Lower leg skin (tissue), 4 donors: Measurements from ENCODE around the gene HUNK. TPM values are rescaled to one million over a fixed set of nuclear protein-coding genes. Genes with fewer than 3 reads are reported as not detected.

Experiments used
- DNase-seq, 2 donors: peaks; one replicate each; pipeline ENCODE4 v3.0.0-alpha.2; 2019; ENCODE audit warnings: low spot score in 2 of 2
- H3K4me3 ChIP-seq: fragments of 200-600 bp; sonication (generic); 2 replicates; pipeline ENCODE4 v1.5.1; 2017; ENCODE audit warnings: mild to moderate bottlenecking, low read depth; ENCODE audit not compliant: poor library complexity, severe bottlenecking
- POLR2A ChIP-seq, 2 donors: fragments of 450-650 bp; IDR thresholded peaks; one replicate each; pipeline ENCODE4 v1.6.1; 2016 to 2017; ENCODE audit warnings: antibody characterized with exemption in 2 of 2, mild to moderate bottlenecking in 1 of 2, moderate library complexity in 1 of 2
- WGBS, 2 donors: methylation state at CpG; one replicate each; pipeline ENCODE4 v1.1.5; 2018; 5-methylcytosine and 5-hydroxymethylcytosine counted together
- intact Hi-C: fragments of 100-400 bp; cut with DNase I; formaldehyde crosslinking; loops from one replicate; pipeline ENCODE4 v1.15.0; 2023; ENCODE audit warnings: low total_unique reads
- total RNA-seq, 4 donors: library from RNA; depleted of rRNA; stranded (reverse); fragments of >200 nt; gene quantifications; one replicate each; pipeline ENCODE4 v1.1.0, GENCODE V29; 2016
- TF ChIP-seq, protein P1 (sequence below), 3 donors: fragments of 450-650 bp; IDR thresholded peaks; one replicate each; pipeline ENCODE4 v1.5.1; 2016; ENCODE audit warnings: antibody characterized with exemption in 3 of 3, mild to moderate bottlenecking in 3 of 3, moderate library complexity in 2 of 3

The HUNK gene
- total RNA-seq, 4 donors from 2014 or later: 2.8 to 4.0 (median 3.5) TPM

DNA sequence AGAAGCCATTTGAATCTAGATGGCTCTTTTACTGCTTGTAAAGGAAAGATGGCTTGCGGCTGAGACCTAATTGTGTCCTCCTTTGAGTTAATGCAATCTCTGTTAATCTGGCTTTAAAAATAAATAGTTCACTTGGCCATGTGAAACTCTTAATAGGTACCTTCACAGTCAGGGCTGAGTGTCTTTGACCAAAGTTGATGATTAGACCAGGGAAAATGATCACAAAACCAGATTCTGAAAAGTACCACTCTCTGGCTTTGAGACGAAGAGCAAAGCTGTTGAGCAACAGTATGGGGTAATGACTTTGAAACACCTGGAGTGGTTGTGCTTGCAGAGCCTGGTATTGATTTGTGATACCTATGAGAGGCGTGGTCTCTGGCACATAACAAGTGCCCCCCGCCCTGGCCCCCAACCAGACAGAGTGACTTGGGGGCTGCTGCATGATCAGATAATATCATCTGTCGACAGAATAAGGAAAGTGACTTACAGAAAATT lies 4.7 kb downstream of the HUNK start:
- TF ChIP-seq, protein P1, sequence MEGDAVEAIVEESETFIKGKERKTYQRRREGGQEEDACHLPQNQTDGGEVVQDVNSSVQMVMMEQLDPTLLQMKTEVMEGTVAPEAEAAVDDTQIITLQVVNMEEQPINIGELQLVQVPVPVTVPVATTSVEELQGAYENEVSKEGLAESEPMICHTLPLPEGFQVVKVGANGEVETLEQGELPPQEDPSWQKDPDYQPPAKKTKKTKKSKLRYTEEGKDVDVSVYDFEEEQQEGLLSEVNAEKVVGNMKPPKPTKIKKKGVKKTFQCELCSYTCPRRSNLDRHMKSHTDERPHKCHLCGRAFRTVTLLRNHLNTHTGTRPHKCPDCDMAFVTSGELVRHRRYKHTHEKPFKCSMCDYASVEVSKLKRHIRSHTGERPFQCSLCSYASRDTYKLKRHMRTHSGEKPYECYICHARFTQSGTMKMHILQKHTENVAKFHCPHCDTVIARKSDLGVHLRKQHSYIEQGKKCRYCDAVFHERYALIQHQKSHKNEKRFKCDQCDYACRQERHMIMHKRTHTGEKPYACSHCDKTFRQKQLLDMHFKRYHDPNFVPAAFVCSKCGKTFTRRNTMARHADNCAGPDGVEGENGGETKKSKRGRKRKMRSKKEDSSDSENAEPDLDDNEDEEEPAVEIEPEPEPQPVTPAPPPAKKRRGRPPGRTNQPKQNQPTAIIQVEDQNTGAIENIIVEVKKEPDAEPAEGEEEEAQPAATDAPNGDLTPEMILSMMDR (IDR thresholded peaks at IDR 0.05): no peak
- TF ChIP-seq POLR2A (IDR thresholded peaks at IDR 0.05): no peak
- DNase-seq: peak in 1 of 2 donors; percentile 39
- 87 to 91% methylated on average over 5 of the region's 5 CpGs for WGBS, 2 donors
- intact Hi-C loops: no loop called here
- no peak overlapping the region for H3K4me3 ChIP-seq

GRCh38 chr21:31878831-31879230 lies 6.0 kb downstream of the HUNK start:
- intact Hi-C loops: no loop called here
- no peak for DNase-seq
- H3K4me3 ChIP-seq: no peak overlapping the region
- 53 to 61% methylated on average over 2 of the region's 2 CpGs for WGBS, 2 donors
- no peak for TF ChIP-seq POLR2A (IDR thresholded peaks at IDR 0.05)
- TF ChIP-seq, protein P1 (IDR thresholded peaks at IDR 0.05): no peak

DNA sequence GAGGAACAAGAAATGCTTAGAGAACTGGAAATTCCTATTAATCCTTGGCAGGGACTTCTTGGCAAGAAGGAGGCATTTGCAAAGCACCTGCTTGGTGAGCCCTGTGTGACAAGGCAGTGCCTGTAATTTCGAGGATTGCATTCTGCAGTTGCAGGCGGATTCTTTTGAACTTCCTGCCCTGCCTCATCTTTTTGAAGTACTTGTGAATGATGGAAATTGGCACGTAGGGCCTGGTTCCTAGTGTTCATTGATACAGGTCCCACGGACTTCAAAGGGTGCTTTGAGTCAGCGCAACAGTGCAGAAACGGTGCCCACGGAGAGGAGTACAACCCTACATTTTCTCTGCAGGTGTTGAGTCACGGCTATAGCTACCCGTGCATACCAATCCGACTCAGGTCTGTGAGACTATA lies 6.4 kb downstream of the HUNK start:
- TF ChIP-seq, protein P1 (IDR thresholded peaks at IDR 0.05): no peak
- TF ChIP-seq POLR2A (IDR thresholded peaks at IDR 0.05): no peak
- 39 to 54% methylated on average over 10 of the region's 10 CpGs for WGBS, 2 donors
- DNase-seq: peak in 1 of 2 donors; percentile 76
- no peak overlapping the region for H3K4me3 ChIP-seq
- intact Hi-C loops: no loop called here

DNA sequence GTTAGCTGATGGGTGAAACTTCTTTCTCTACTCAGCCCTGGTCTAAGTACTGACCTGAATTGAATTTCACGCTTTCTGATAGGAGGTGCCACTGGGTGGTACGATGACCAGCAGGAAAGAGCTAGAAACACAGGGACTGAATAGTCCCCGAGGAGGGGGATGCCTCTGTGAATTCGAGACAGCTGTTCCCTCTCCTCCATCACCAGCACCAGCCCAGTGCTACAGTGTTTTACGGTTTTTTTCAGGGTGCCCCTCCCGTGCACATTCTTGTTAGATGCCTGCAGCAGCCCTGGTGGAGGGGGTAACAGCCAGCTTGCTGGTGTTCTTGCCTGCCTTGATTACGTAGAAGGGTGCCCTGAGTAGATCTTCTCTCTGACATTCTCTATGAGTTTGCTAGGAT lies 7.1 kb downstream of the HUNK start:
- peak in 1 of 2 donors; percentile 53 for DNase-seq
- 52 to 60% methylated on average over 7 of the region's 7 CpGs for WGBS, 2 donors
- no peak for TF ChIP-seq POLR2A (IDR thresholded peaks at IDR 0.05)
- TF ChIP-seq, protein P1 (IDR thresholded peaks at IDR 0.05): no peak
- no peak overlapping the region for H3K4me3 ChIP-seq
- intact Hi-C loops: no loop called here

DNA sequence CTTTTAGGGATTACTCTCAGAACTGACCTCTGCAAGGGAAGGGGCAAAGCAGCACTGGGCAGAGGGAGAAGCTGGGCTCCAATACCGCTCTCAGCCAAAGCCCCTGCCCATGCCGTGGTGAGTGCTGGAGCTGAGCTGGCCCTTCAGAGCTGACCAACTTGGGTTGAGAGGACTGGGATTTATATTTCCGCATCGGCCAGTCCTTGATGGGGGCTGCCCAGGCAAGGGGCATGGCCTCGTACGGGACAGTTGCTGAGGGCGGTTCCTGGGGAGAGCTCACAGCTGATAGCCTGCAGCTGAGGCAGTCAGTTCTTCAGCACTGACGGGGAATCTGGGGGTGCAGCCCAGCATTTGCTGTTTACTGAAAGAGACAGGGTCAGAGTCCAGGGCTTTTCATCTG lies 8.0 kb downstream of the HUNK start:
- peak in 1 of 2 donors; percentile 52 for DNase-seq
- no peak for TF ChIP-seq POLR2A (IDR thresholded peaks at IDR 0.05)
- TF ChIP-seq, protein P1 (IDR thresholded peaks at IDR 0.05): no peak
- WGBS, 2 donors: 89 to 95% methylated on average over 8 of the region's 8 CpGs
- H3K4me3 ChIP-seq: no peak overlapping the region
- intact Hi-C loops: no loop called here

DNA sequence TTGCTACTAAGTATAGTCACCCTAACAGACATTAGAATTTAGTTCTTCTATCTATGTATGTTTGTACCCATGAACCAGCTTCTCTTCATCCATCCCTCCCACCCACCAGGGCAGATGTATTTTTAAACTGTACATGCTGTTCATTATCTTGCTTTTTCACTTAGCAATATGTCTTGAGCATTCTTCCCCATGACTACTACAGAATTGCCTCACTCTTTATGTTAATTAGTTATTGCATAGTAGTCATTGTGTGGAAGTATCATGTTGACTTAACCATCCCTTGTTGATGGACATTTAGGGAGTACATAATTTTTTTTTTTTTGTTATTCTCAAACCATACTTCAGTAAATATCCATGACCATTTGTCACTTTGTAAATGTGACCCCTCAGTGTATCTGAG lies 9.9 kb downstream of the HUNK start:
- intact Hi-C loops: no loop called here
- TF ChIP-seq POLR2A (IDR thresholded peaks at IDR 0.05): no peak
- TF ChIP-seq, protein P1 (IDR thresholded peaks at IDR 0.05): no peak
- no peak for DNase-seq
- H3K4me3 ChIP-seq: no peak overlapping the region
